Measurements from ENCODE around the gene MTFP1.

The MTFP1 gene

DNA sequence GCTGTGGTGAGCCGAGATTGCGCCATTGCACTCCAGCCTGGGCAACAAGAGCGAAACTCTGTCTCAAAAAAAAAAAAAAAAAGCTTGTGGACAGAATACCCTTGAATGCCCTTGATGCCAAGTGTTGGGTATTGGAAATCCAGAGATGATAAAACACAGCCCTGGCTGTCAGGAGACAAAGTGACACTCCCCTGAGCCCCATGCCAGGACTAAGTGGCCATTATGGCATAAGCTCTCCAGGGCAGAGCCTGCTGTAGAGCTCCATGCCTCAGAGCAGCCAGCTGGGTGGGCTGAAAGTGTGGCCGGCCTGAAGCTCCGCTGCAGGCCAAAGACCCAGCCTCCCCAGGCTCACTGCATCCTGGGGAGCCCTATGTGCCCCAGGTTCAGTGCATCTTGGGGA, 43.2 kb upstream of the MTFP1 start:
- Histone ChIP-seq H3K36me3 (ENCODE audit: insufficient read depth, low read length) (no peaks in the 10 kb centered on the region), H3K4me2 (ENCODE audit: low read depth, low read length, poor library complexity, severe bottlenecking) (no peak overlapping the region)
- TF ChIP-seq, protein P1, sequence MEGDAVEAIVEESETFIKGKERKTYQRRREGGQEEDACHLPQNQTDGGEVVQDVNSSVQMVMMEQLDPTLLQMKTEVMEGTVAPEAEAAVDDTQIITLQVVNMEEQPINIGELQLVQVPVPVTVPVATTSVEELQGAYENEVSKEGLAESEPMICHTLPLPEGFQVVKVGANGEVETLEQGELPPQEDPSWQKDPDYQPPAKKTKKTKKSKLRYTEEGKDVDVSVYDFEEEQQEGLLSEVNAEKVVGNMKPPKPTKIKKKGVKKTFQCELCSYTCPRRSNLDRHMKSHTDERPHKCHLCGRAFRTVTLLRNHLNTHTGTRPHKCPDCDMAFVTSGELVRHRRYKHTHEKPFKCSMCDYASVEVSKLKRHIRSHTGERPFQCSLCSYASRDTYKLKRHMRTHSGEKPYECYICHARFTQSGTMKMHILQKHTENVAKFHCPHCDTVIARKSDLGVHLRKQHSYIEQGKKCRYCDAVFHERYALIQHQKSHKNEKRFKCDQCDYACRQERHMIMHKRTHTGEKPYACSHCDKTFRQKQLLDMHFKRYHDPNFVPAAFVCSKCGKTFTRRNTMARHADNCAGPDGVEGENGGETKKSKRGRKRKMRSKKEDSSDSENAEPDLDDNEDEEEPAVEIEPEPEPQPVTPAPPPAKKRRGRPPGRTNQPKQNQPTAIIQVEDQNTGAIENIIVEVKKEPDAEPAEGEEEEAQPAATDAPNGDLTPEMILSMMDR (conservative IDR thresholded peaks at IDR 0.05; ENCODE audit: low read length) = no peak
- no peak for TF ChIP-seq EZH2phosphoT487 (IDR thresholded peaks at IDR 0.05; ENCODE audit: borderline replicate concordance)

DNA sequence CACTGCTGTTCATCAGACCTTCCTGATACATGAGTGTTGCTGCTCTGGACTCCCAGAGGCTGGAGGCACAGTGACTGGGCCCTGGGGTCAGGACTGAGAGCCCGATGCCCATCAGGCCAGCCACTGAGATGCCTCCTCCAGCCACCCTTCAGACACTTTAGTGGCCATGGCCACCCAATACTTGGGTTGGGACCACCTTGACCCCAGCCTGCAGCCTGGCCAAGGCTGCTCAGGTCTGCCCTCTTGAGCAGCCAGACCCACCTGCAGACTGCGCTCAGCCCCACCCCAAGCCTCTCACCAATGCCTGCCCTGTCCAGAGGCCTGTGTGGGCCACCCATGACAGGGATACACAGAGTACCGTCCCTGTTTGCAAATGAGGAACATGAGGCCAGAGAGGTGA, 42.5 kb upstream of the MTFP1 start:
- H3K9me2 ChIP-seq (replicated peaks; ENCODE audit: low read depth, low read length) = no peaks in the 10 kb centered on the region
- H4K20me1 ChIP-seq (ENCODE audit: insufficient read depth, low read length, poor library complexity, severe bottlenecking) = no peaks in the 10 kb centered on the region
- no peak overlapping the region for H2AFZ ChIP-seq (ENCODE audit: low read length)
- no peak for TF ChIP-seq EZH2phosphoT487 (IDR thresholded peaks at IDR 0.05; ENCODE audit: borderline replicate concordance)
- TF ChIP-seq, protein P1 (conservative IDR thresholded peaks at IDR 0.05; ENCODE audit: low read length) = no peak; the same call in 1 of the 2 replicates
- no peak overlapping the region for H3K4me2 ChIP-seq (ENCODE audit: low read depth, low read length, poor library complexity, severe bottlenecking)
- no peaks in the 10 kb centered on the region for H3K9me3 ChIP-seq (ENCODE audit: insufficient read depth, low read depth, low read length)
- H3K36me3 ChIP-seq (ENCODE audit: insufficient read depth, low read length) = no peaks in the 10 kb centered on the region
- no peaks in the 10 kb centered on the region for H3F3A ChIP-seq (ENCODE audit: low read depth)
- peaks cover 11% of the 10 kb centered on the region for H3K4me1 ChIP-seq (ENCODE audit: insufficient read depth, low read length, poor library complexity, severe bottlenecking)
- H3K79me2 ChIP-seq (ENCODE audit: insufficient read depth, low read length) = peaks cover 9% of the 10 kb centered on the region; the same call in 1 of the 2 replicates
- no peak overlapping the region for H3K4me3 ChIP-seq (ENCODE audit: low read length, poor library complexity, severe bottlenecking)
- no peaks in the 10 kb centered on the region for H3K27me3 ChIP-seq (ENCODE audit: insufficient read depth, low read length, poor library complexity, severe bottlenecking)
- H3K9ac ChIP-seq (ENCODE audit: low read depth, low read length, poor library complexity, severe bottlenecking) = no peak overlapping the region

More for the DNA sequence above, 43.2 kb upstream of the MTFP1 start:
- Histone ChIP-seq H3K79me2 (ENCODE audit: insufficient read depth, low read length) (peaks cover 9% of the 10 kb centered on the region; the same call in 1 of the 2 replicates), H3K9me2 (replicated peaks; ENCODE audit: low read depth, low read length) (no peaks in the 10 kb centered on the region), H3K9ac (ENCODE audit: low read depth, low read length, poor library complexity, severe bottlenecking) (no peak overlapping the region), H2AFZ (ENCODE audit: low read length) (no peak overlapping the region), H3K4me1 (ENCODE audit: insufficient read depth, low read length, poor library complexity, severe bottlenecking) (peaks cover 11% of the 10 kb centered on the region), H3K4me3 (ENCODE audit: low read length, poor library complexity, severe bottlenecking) (no peak overlapping the region), H4K20me1 (ENCODE audit: insufficient read depth, low read length, poor library complexity, severe bottlenecking) (no peaks in the 10 kb centered on the region), H3K9me3 (ENCODE audit: insufficient read depth, low read depth, low read length) (no peaks in the 10 kb centered on the region), H3F3A (ENCODE audit: low read depth) (no peaks in the 10 kb centered on the region), H3K27me3 (ENCODE audit: insufficient read depth, low read length, poor library complexity, severe bottlenecking) (no peaks in the 10 kb centered on the region)

DNA sequence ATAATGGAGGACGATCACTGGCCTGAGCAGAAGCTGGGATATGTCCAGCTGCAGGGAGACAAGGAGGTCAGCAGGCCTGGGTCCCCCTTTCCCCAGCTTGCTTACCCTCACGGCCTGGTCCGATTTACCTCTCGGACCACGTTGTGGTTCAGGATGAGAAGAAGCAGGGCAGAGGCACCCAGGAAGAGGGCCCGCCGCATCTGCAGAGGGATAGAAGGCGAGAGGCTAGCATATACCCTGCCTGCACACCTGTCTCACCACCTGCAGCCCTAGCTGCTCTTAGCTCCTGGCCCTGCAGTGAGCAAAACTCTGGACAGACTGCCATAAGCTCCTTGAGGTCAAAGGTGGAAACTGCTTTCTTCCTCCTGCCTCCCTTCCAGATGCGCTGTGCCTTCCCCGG, 39.6 kb upstream of the MTFP1 start:
- Histone ChIP-seq H3F3A (ENCODE audit: low read depth) (no peaks in the 10 kb centered on the region), H3K27me3 (ENCODE audit: insufficient read depth, low read length, poor library complexity, severe bottlenecking) (no peaks in the 10 kb centered on the region), H4K20me1 (ENCODE audit: insufficient read depth, low read length, poor library complexity, severe bottlenecking) (no peaks in the 10 kb centered on the region), H3K9ac (ENCODE audit: low read depth, low read length, poor library complexity, severe bottlenecking) (peak overlapping the region; percentile 76), H3K36me3 (ENCODE audit: insufficient read depth, low read length) (no peaks in the 10 kb centered on the region), H3K9me2 (replicated peaks; ENCODE audit: low read depth, low read length) (no peaks in the 10 kb centered on the region), H3K4me3 (ENCODE audit: low read length, poor library complexity, severe bottlenecking) (peak overlapping the region; percentile 83), H2AFZ (ENCODE audit: low read length) (no peak overlapping the region), H3K4me1 (ENCODE audit: insufficient read depth, low read length, poor library complexity, severe bottlenecking) (peaks cover 11% of the 10 kb centered on the region), H3K9me3 (ENCODE audit: insufficient read depth, low read depth, low read length) (no peaks in the 10 kb centered on the region), H3K4me2 (ENCODE audit: low read depth, low read length, poor library complexity, severe bottlenecking) (peak overlapping the region; percentile 78), H3K79me2 (ENCODE audit: insufficient read depth, low read length) (peaks cover 9% of the 10 kb centered on the region; the same call in 1 of the 2 replicates)
- TF ChIP-seq EZH2phosphoT487 (IDR thresholded peaks at IDR 0.05; ENCODE audit: borderline replicate concordance) = no peak
- TF ChIP-seq, protein P1 (conservative IDR thresholded peaks at IDR 0.05; ENCODE audit: low read length) = no peak
